ENCODE data around the gene MRPL2. TPM values are rescaled to one million over a fixed set of nuclear protein-coding genes. Genes with fewer than 3 reads are reported as not detected.

Gene MRPL2
- total RNA-seq, result 9.3 TPM
- polyA plus RNA-seq, result 61.6 TPM

- Histone ChIP-seq H3K4me3 (ENCODE audit: low read depth, low read length) (peak within 1 kb of the TSS; percentile 89), H3K27ac (ENCODE audit: low read depth) (peak within 1 kb of the TSS; percentile 91), H3K36me3 (ENCODE audit: insufficient read depth) (no peaks in the 10 kb centered on the region), H3K4me1 (ENCODE audit: insufficient read depth) (no peaks in the 10 kb centered on the region)
- peak; percentile 98 for DNase-seq (ENCODE audit: extremely low spot score)
- WGBS, result under 1% methylated on average over 64 of the region's 64 CpGs
Observed at GRCh38 chr6:43059168-43060033, at the start of gene MRPL2, which contains the start of gene KLC4. TSS of gene MRPL2 (minus strand) at chr6:43059434. CDS start at chr6:43059381, 53 bp downstream. TSS of gene KLC4 (plus strand) at chr6:43059631. CDS start at chr6:43061336, 1,705 bp downstream.

- 91% methylated on average over 12 of the region's 12 CpGs for WGBS
- H3K36me3 ChIP-seq (ENCODE audit: insufficient read depth), result no peaks in the 10 kb centered on the region
- H3K4me3 ChIP-seq (ENCODE audit: low read depth, low read length), result no peak overlapping the region
- H3K27ac ChIP-seq (ENCODE audit: low read depth), result no peak overlapping the region
- no peak for DNase-seq (ENCODE audit: extremely low spot score)
- no peaks in the 10 kb centered on the region for H3K4me1 ChIP-seq (ENCODE audit: insufficient read depth)
Observed at GRCh38 chr6:43107344-43108062, 48.3 kb upstream of the MRPL2 start.

- H3K27ac ChIP-seq (ENCODE audit: low read depth), result no peak overlapping the region
- H3K4me1 ChIP-seq (ENCODE audit: insufficient read depth), result no peaks in the 10 kb centered on the region
- no peak overlapping the region for H3K4me3 ChIP-seq (ENCODE audit: low read depth, low read length)
- no peak for DNase-seq (ENCODE audit: extremely low spot score)
- 95% methylated on average over 9 of the region's 9 CpGs for whole genome bisulfite sequencing
- H3K36me3 ChIP-seq (ENCODE audit: insufficient read depth), result no peaks in the 10 kb centered on the region
Observed at GRCh38 chr6:43105538-43106222, 46.4 kb upstream of the MRPL2 start.

- Histone ChIP-seq H3K36me3 (ENCODE audit: insufficient read depth) (no peaks in the 10 kb centered on the region), H3K4me3 (ENCODE audit: low read depth, low read length) (no peak overlapping the region), H3K4me1 (ENCODE audit: insufficient read depth) (no peaks in the 10 kb centered on the region), H3K27ac (ENCODE audit: low read depth) (no peak overlapping the region)
- DNase-seq (ENCODE audit: extremely low spot score), result no peak
- WGBS, result 64% methylated on average over 2 of the region's 2 CpGs
Observed at GRCh38 chr6:43103253-43103876, 44.1 kb upstream of the MRPL2 start.

GRCh38 chr6:43101497-43101896 is 42.3 kb upstream of the MRPL2 start:
- 55% methylated on average over 4 of the region's 4 CpGs for WGBS
- no peaks in the 10 kb centered on the region for H3K4me1 ChIP-seq (ENCODE audit: insufficient read depth)
- no peak overlapping the region for H3K27ac ChIP-seq (ENCODE audit: low read depth)
- H3K36me3 ChIP-seq (ENCODE audit: insufficient read depth), result no peaks in the 10 kb centered on the region
- H3K4me3 ChIP-seq (ENCODE audit: low read depth, low read length), result no peak overlapping the region
- DNase-seq (ENCODE audit: extremely low spot score), result no peak

GRCh38 chr6:43097502-43097901 is 38.3 kb upstream of the MRPL2 start:
- Histone ChIP-seq H3K27ac (ENCODE audit: low read depth) (no peak overlapping the region), H3K4me1 (ENCODE audit: insufficient read depth) (no peaks in the 10 kb centered on the region), H3K36me3 (ENCODE audit: insufficient read depth) (no peaks in the 10 kb centered on the region), H3K4me3 (ENCODE audit: low read depth, low read length) (no peak overlapping the region)
- 81% methylated on average over 4 of the region's 4 CpGs for WGBS
- DNase-seq (ENCODE audit: extremely low spot score), result no peak

GRCh38 chr6:43097098-43097489 is 37.9 kb upstream of the MRPL2 start:
- Histone ChIP-seq H3K4me1 (ENCODE audit: insufficient read depth) (no peaks in the 10 kb centered on the region), H3K27ac (ENCODE audit: low read depth) (peak overlapping the region; percentile 64), H3K36me3 (ENCODE audit: insufficient read depth) (no peaks in the 10 kb centered on the region), H3K4me3 (ENCODE audit: low read depth, low read length) (no peak overlapping the region)
- WGBS, result 37% methylated on average over 5 of the region's 5 CpGs
- DNase-seq (ENCODE audit: extremely low spot score), result no peak

- 46% methylated on average over 8 of the region's 8 CpGs for WGBS
- Histone ChIP-seq H3K4me3 (ENCODE audit: low read depth, low read length) (no peak overlapping the region), H3K36me3 (ENCODE audit: insufficient read depth) (no peaks in the 10 kb centered on the region), H3K27ac (ENCODE audit: low read depth) (peak overlapping the region; percentile 64), H3K4me1 (ENCODE audit: insufficient read depth) (no peaks in the 10 kb centered on the region)
- DNase-seq (ENCODE audit: extremely low spot score), result no peak
Observed at GRCh38 chr6:43096451-43097097, 37.3 kb upstream of the MRPL2 start.

GRCh38 chr6:43095939-43096338 is 36.7 kb upstream of the MRPL2 start:
- H3K4me1 ChIP-seq (ENCODE audit: insufficient read depth), result no peaks in the 10 kb centered on the region
- no peak overlapping the region for H3K4me3 ChIP-seq (ENCODE audit: low read depth, low read length)
- no peaks in the 10 kb centered on the region for H3K36me3 ChIP-seq (ENCODE audit: insufficient read depth)
- no peak for DNase-seq (ENCODE audit: extremely low spot score)
- peak overlapping the region; percentile 3 for H3K27ac ChIP-seq (ENCODE audit: low read depth)
- 55% methylated on average over 7 of the region's 7 CpGs for WGBS

- DNase-seq (ENCODE audit: extremely low spot score), result no peak
- Histone ChIP-seq H3K4me3 (ENCODE audit: low read depth, low read length) (peak overlapping the region; percentile 9), H3K4me1 (ENCODE audit: insufficient read depth) (no peaks in the 10 kb centered on the region), H3K36me3 (ENCODE audit: insufficient read depth) (no peaks in the 10 kb centered on the region), H3K27ac (ENCODE audit: low read depth) (peak overlapping the region; percentile 60)
- WGBS, result 25% methylated on average over 9 of the region's 9 CpGs
Observed at GRCh38 chr6:43093436-43094289, 34.4 kb upstream of the MRPL2 start.

GRCh38 chr6:43092635-43093034 is 33.4 kb upstream of the MRPL2 start:
- Histone ChIP-seq H3K4me3 (ENCODE audit: low read depth, low read length) (no peak overlapping the region), H3K4me1 (ENCODE audit: insufficient read depth) (no peaks in the 10 kb centered on the region), H3K36me3 (ENCODE audit: insufficient read depth) (no peaks in the 10 kb centered on the region), H3K27ac (ENCODE audit: low read depth) (no peak overlapping the region)
- DNase-seq (ENCODE audit: extremely low spot score), result no peak

- Histone ChIP-seq H3K36me3 (ENCODE audit: insufficient read depth) (no peaks in the 10 kb centered on the region), H3K4me3 (ENCODE audit: low read depth, low read length) (no peak overlapping the region), H3K27ac (ENCODE audit: low read depth) (no peak overlapping the region), H3K4me1 (ENCODE audit: insufficient read depth) (no peaks in the 10 kb centered on the region)
- 81% methylated on average over 10 of the region's 10 CpGs for WGBS
- DNase-seq (ENCODE audit: extremely low spot score), result no peak
Observed at GRCh38 chr6:43091436-43091991, 32.3 kb upstream of the MRPL2 start.
